HepG2 (cell line): ENCODE results near the gene BIRC5. TPM values are rescaled to one million over a fixed set of nuclear protein-coding genes. Genes with fewer than 3 reads are reported as not detected.

Source experiments
- ADNP ChIP-seq: sonication (generic); formaldehyde crosslinking; IDR thresholded peaks from 2 replicates; pipeline ENCODE4 v1.4.0; 2020; ENCODE audit warnings: missing genetic modification reagents
- AGO2 ChIP-seq: fragments of 200-400 bp; formaldehyde crosslinking; optimal IDR thresholded peaks from 2 replicates; pipeline ENCODE3; 2017; ENCODE audit warnings: mild to moderate bottlenecking, low read depth, low read length, moderate library complexity
- ARNT2 ChIP-seq: sonication (generic); formaldehyde crosslinking; IDR thresholded peaks from 2 replicates; pipeline ENCODE4 v1.8.0; 2022; ENCODE audit warnings: mild to moderate bottlenecking, low read depth, missing genetic modification reagents, moderate library complexity
- CENPT ChIP-seq: sonication (generic); formaldehyde crosslinking; IDR thresholded peaks from 2 replicates; pipeline ENCODE4 v1.8.0; 2022; ENCODE audit warnings: low read depth, mild to moderate bottlenecking, moderate library complexity, missing genetic modification reagents
- GABPA ChIP-seq, 2 experiments: IDR thresholded peaks; 2 replicates each; pipeline ENCODE4 v1.6.1; 2011 to 2016; ENCODE audit warnings: low read depth in 2 of 2, low read length in 1 of 2, missing biosample characterization in 1 of 2, missing genetic modification characterization in 1 of 2
- GZF1 ChIP-seq: sonication (generic); formaldehyde crosslinking; IDR thresholded peaks from 2 replicates; pipeline ENCODE4 v1.5.1; 2020; ENCODE audit warnings: mild to moderate bottlenecking, missing genetic modification reagents
- KLF15 ChIP-seq: sonication (generic); formaldehyde crosslinking; IDR thresholded peaks from 2 replicates; pipeline ENCODE4 v1.8.1; 2023; ENCODE audit warnings: borderline replicate concordance, mild to moderate bottlenecking, inconsistent platforms, missing genetic modification reagents, mixed read lengths
- NR2F6 ChIP-seq, 2 experiments: IDR thresholded peaks; 2 replicates each; pipeline ENCODE4 v1.6.1; 2016; ENCODE audit warnings: antibody characterized with exemption in 1 of 2, mild to moderate bottlenecking in 1 of 2
- PHF20 ChIP-seq: sonication (generic); formaldehyde crosslinking; IDR thresholded peaks from 2 replicates; pipeline ENCODE4 v1.5.0; 2020; ENCODE audit warnings: mild to moderate bottlenecking, missing genetic modification reagents
- RBM39 ChIP-seq: fragments of 200-400 bp; formaldehyde crosslinking; IDR thresholded peaks from one replicate; pipeline ENCODE4 v1.6.1; 2018; ENCODE audit warnings: antibody characterized with exemption, mild to moderate bottlenecking, low read depth, low read length; ENCODE audit not compliant: poor library complexity, severe bottlenecking
- RXRB ChIP-seq: IDR thresholded peaks from 2 replicates; pipeline ENCODE4 v1.6.1; 2016; ENCODE audit warnings: borderline replicate concordance, missing genetic modification reagents, missing compliant biosample characterization
- SRF ChIP-seq: IDR thresholded peaks from 2 replicates; pipeline ENCODE4 v1.6.1; 2011; ENCODE audit warnings: mild to moderate bottlenecking, low read depth, low read length, moderate library complexity
- TARDBP ChIP-seq: sonication (generic); formaldehyde crosslinking; IDR thresholded peaks from 2 replicates; pipeline ENCODE4 v1.8.0; 2022; ENCODE audit warnings: mild to moderate bottlenecking, missing genetic modification reagents
- ZBTB42 ChIP-seq: sonication (generic); formaldehyde crosslinking; IDR thresholded peaks from 2 replicates; pipeline ENCODE4 v1.5.0; 2020; ENCODE audit warnings: mild to moderate bottlenecking, missing genetic modification reagents
- ZFX ChIP-seq: sonication (generic); formaldehyde crosslinking; IDR thresholded peaks from 2 replicates; pipeline ENCODE4 v1.4.0; 2020; ENCODE audit warnings: mild to moderate bottlenecking, low read depth, missing genetic modification reagents, moderate library complexity
- ZMYM2 ChIP-seq: sonication (generic); formaldehyde crosslinking; IDR thresholded peaks from 2 replicates; pipeline ENCODE4 v1.8.0; 2022; ENCODE audit warnings: mild to moderate bottlenecking, missing genetic modification reagents
- ZNF280B ChIP-seq: sonication (generic); formaldehyde crosslinking; IDR thresholded peaks from 2 replicates; pipeline ENCODE4 v1.5.0; 2020; ENCODE audit warnings: missing genetic modification reagents, mild to moderate bottlenecking, borderline replicate concordance
- ZNF333 ChIP-seq: sonication (generic); formaldehyde crosslinking; IDR thresholded peaks from 2 replicates; pipeline ENCODE4 v1.4.0; 2020; ENCODE audit warnings: mild to moderate bottlenecking, missing genetic modification reagents, borderline replicate concordance
- ZNF530 ChIP-seq: sonication (generic); formaldehyde crosslinking; IDR thresholded peaks from 2 replicates; pipeline ENCODE4 v1.5.0; 2020; ENCODE audit warnings: low read depth, mild to moderate bottlenecking, missing genetic modification reagents
- ZNF549 ChIP-seq: sonication (generic); formaldehyde crosslinking; IDR thresholded peaks from 2 replicates; pipeline ENCODE4 v1.5.0; 2020; ENCODE audit warnings: missing genetic modification reagents
- ZNF709 ChIP-seq: sonication (generic); formaldehyde crosslinking; IDR thresholded peaks from 2 replicates; pipeline ENCODE4 v1.5.0; 2020; ENCODE audit warnings: mild to moderate bottlenecking, missing genetic modification reagents
- ZNF737 ChIP-seq: sonication (generic); formaldehyde crosslinking; IDR thresholded peaks from 2 replicates; pipeline ENCODE4 v1.5.0; 2020; ENCODE audit warnings: missing genetic modification reagents, mild to moderate bottlenecking, borderline replicate concordance
- ZNF770 ChIP-seq: sonication (generic); formaldehyde crosslinking; IDR thresholded peaks from 2 replicates; pipeline ENCODE4 v1.5.0; 2020; ENCODE audit warnings: mild to moderate bottlenecking, missing genetic modification reagents
- ZNF782 ChIP-seq: sonication (generic); formaldehyde crosslinking; IDR thresholded peaks from 2 replicates; pipeline ENCODE4 v1.4.0; 2020; ENCODE audit warnings: missing genetic modification reagents, mild to moderate bottlenecking, borderline replicate concordance
- polyA plus RNA-seq, 8 experiments: library from polyadenylated mRNA; depleted of rRNA in 3 of 8; stranded (reverse) in 7 of 8; unstranded in 1 of 8; fragments of >200 nt; fragmentation: Illumina TruSeq in 4 of 8; extraction: Trizol in 4 of 8; gene quantifications; 2 replicates each; pipeline versions ENCODE4 v1.2.1 to v1.2.3, GENCODE V29; 2011 to 2016; ENCODE audit warnings: low read depth in 4 of 8, missing spikeins in 1 of 8, mixed read lengths in 1 of 8; ENCODE audit not compliant: insufficient read depth in 1 of 8
- total RNA-seq, 5 experiments: library from RNA; depleted of rRNA; stranded (reverse); fragments of >200 nt; fragmentation: Illumina TruSeq; extraction: Trizol; gene quantifications; 2 replicates each; pipeline ENCODE4 v1.2.3, GENCODE V29; 2016; ENCODE audit warnings: low read depth in 1 of 5
- TF ChIP-seq, protein P1 (sequence below): sonication (generic); formaldehyde crosslinking; IDR thresholded peaks from 2 replicates; pipeline ENCODE4 v1.8.1; 2023; ENCODE audit warnings: missing genetic modification reagents, mild to moderate bottlenecking, borderline replicate concordance

Gene BIRC5
- total and polyA plus RNA-seq, 2 of the 13 experiments (the other 11 are each of a cell fraction or from before 2014, with no cell fraction given): 30.3 to 135 TPM

- no peak for TF ChIP-seq ZMYM2 (CRISPR knock-in tag)
- no peak for TF ChIP-seq ZNF737 (CRISPR knock-in tag)
- TF ChIP-seq ZNF549: peak; percentile 88
- TF ChIP-seq ZBTB42 (CRISPR knock-in tag): peak; percentile 84; the same call in 1 of the 2 replicates
- TF ChIP-seq GZF1 (CRISPR knock-in tag): no peak
- peak; percentile 93 for TF ChIP-seq ZNF280B (CRISPR knock-in tag)
- TF ChIP-seq, protein P1, sequence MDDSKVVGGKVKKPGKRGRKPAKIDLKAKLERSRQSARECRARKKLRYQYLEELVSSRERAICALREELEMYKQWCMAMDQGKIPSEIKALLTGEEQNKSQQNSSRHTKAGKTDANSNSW (CRISPR knock-in tag): peak; percentile 89; the same call in 1 of the 2 replicates
- TF ChIP-seq GABPA (IDR thresholded peaks at IDR 0.05; ENCODE audit: low read depth, low read length): peak; percentile 31; the same call in 1 of the 2 replicates
- peak; percentile 75 for TF ChIP-seq GABPA (CRISPR knock-in tag; IDR thresholded peaks at IDR 0.05; ENCODE audit: low read depth)
- peak; percentile 98 for TF ChIP-seq ZFX (CRISPR knock-in tag)
- peak; percentile 82 for TF ChIP-seq AGO2
- TF ChIP-seq ZNF770 (CRISPR knock-in tag): peak; percentile 57
- peak; percentile 47; the same call in 1 of the 2 replicates for TF ChIP-seq KLF15
- TF ChIP-seq RBM39: peak; percentile 52
- no peak; the same call in 1 of the 2 replicates for TF ChIP-seq ZNF782 (CRISPR knock-in tag)
- TF ChIP-seq ZNF333 (CRISPR knock-in tag): no peak; the same call in 1 of the 2 replicates
- peak; percentile 95 for TF ChIP-seq ZNF709 (CRISPR knock-in tag)
- TF ChIP-seq RXRB: peak; percentile 60; the same call in 1 of the 2 replicates
- TF ChIP-seq CENPT (CRISPR knock-in tag): peak; percentile 77; the same call in 1 of the 2 replicates
- TF ChIP-seq PHF20: peak; percentile 62; the same call in 1 of the 2 replicates
- TF ChIP-seq ZNF530: no peak
- 0 out of 2 replicates have a peak, but pooled peaks have one; percentile 31 for TF ChIP-seq SRF
- peak; percentile 87 for TF ChIP-seq TARDBP
- no peak for TF ChIP-seq NR2F6 (IDR thresholded peaks at IDR 0.05)
- no peak; the same call in 1 of the 2 replicates for TF ChIP-seq NR2F6 (CRISPR knock-in tag; IDR thresholded peaks at IDR 0.05)
- TF ChIP-seq ADNP (CRISPR knock-in tag): no peak
- TF ChIP-seq ARNT2: peak; percentile 94
Measured at GRCh38 chr17:78253946-78254672, 40.1 kb downstream of the BIRC5 start (continued).
